IPS DF 19.7 (cell line): Measurements from ENCODE around the gene PPP2R5B.
"Not testable (repeated sequence)": the region's sequence is repeated elsewhere in the genome, so short reads cannot be mapped to it uniquely, and the experiment has no call there.

ENCODE experiments used
- DNase-seq: peaks from one replicate; pipeline ENCODE4 v3.0.0-alpha.2; 2013; ENCODE audit warnings: low read depth, low spot score

Gene PPP2R5B

DNA sequence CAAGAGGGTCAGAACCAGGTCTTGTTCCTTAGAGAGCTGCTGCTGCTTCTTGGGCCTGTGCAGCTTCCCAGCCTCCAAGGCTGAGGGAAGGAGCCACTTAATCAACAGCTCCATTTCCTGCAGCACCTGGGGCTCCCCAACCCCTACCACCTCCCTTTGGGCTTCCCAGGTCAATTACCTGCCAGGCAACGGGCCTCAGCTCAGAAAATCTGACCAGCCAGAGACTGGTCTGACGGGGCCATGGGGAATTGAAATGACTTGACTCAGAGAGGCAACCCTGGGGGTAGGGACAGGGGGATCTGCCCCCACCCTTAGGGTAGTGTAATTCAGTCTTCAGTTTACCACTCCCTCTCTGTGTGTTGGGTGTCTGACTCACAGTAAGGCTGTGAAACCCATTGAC is 52.2 kb downstream of the PPP2R5B start:
- DNase-seq = no peak

DNA sequence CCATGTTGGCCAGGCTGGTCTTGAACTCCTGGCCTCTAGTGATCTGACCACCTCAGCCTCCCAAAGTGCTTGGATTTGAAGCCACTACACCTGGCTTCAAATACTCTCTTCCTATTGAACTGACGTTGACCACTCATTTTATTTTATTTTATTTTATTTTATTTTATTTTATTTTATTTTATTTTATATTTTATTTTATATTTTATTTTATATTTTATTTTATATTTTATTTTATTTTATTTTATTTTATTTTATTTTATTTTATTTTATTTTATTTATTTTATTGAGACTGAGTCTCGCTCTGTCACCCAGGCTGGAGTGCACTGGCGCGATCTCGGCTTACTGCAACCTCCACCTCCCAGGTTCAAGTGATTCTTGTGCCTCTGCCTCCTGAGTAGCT is 58.9 kb downstream of the PPP2R5B start:
- DNase-seq = not testable (repeated sequence)
